CD4-positive, alpha-beta T cell treated with Interleukin-2 at 100 ng/mL for 4 hours (primary cell): Measurements from ENCODE around the gene CAPN8.
"Not testable (repeated sequence)": the region's sequence is repeated elsewhere in the genome, so short reads cannot be mapped to it uniquely, and the experiment has no call there.

Experiments used
- DNase-seq: peaks from one replicate; pipeline ENCODE4 v3.0.0-alpha.2; 2020; ENCODE audit warnings: low spot score

The CAPN8 gene

DNA sequence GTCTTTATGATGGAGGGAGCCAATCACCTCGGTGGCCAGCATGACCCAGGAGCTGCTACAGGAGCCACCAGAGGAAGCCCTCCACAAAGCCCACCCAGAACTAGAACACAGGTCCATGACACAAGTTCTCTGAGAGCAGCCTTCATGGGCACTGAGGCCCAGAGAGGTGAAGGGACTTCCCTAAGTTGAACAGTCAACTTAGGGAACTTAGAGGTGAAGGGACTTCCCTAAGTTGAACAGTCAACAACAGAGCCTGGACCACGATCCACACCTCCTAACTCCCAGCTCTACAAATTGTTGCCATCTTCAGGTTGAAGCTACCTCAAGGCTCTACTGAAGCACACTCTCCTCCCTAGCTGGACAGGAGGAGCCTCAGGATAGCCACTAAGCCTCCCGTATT is 139.5 kb downstream of the CAPN8 start:
- no peak for DNase-seq

DNA sequence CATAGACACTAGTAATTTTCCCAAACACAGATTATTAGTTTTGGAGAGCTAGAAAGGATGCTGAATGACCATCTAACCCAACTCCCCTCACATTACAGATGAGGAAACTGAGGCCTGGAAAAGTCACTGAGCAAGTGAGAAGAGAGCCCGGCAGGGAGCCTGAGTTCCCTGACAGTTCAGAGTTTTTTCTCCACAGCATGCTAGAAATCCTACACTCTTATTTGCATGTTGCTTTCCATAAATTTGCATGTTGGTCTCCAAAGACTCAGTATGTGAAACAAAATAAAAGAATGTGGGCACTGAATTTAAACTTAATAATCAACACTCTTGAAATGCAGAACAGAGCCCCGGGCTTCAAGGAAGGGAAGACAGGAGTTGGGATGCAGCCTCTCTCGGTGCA is 140.0 kb downstream of the CAPN8 start:
- no peak for DNase-seq

- DNase-seq, result no peak
Observed at GRCh38 chr1:223524930-223525451, 140.5 kb downstream of the CAPN8 start.

- DNase-seq, result no peak
Observed at GRCh38 chr1:223521150-223521549, 144.4 kb downstream of the CAPN8 start.

DNA sequence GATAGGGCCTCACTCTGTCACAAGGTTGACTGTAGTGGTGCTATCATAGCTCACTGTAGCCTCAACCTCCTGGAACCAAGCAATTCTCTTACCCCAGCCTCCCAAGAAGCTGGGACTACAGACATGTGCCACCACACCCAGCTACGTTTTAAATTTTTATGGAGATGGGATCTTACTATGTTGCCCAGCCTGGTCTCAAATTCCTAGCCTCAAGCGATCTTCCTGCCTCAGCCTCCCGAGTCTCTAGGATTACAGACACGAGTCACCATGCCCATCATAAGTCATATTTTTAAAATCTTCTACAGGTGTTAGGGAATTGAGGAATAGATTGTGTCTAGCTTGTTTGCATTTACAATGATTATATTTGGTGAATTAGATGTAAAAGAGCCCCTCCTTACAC is 145.3 kb downstream of the CAPN8 start:
- no peak for DNase-seq

- no peak for DNase-seq
Observed at GRCh38 chr1:223519116-223519515, 146.4 kb downstream of the CAPN8 start.

DNA sequence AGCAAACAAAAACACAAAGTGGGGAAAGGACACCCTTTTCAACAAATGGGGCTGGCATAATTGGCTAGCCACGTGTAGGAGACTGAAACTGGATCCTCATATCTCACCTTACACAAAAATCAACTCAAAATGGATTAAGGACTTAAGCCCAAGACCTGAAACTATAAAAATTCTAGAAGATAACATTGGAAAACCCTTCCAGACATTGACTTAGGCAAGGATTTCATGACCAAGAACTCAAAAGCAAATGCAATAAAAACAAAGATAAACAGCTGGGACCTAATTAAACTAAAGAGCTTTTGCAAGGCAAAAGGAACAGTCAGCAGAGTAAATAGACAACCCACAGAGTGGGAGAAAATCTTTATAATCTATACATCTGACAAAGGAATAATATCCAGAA is 146.9 kb downstream of the CAPN8 start:
- not testable (repeated sequence) for DNase-seq

DNA sequence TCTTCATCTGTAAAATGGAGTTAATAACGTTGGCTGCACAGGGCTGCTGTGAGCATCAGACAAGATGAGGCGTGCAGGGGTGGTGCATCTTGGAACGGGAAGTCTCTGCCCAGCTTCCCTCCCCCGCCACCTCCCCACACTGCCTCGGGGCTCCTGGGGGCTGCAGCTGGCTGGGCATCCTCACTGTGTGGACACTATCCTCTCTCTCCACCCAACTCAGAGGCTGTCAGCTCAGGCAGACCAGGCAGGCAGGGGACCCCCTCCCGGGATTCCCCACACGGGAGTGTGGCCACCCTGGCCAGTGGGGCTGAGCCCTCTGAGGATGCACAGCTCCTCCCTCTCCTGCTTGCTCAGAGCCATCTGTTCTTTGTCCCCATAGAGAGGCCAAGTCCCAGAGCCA is 149.6 kb downstream of the CAPN8 start:
- DNase-seq, result no peak

GRCh38 chr1:223515421-223515820 is 150.1 kb downstream of the CAPN8 start:
- peak; percentile 70 for DNase-seq

- no peak for DNase-seq
Observed at GRCh38 chr1:223514644-223515043, 150.9 kb downstream of the CAPN8 start.

DNA sequence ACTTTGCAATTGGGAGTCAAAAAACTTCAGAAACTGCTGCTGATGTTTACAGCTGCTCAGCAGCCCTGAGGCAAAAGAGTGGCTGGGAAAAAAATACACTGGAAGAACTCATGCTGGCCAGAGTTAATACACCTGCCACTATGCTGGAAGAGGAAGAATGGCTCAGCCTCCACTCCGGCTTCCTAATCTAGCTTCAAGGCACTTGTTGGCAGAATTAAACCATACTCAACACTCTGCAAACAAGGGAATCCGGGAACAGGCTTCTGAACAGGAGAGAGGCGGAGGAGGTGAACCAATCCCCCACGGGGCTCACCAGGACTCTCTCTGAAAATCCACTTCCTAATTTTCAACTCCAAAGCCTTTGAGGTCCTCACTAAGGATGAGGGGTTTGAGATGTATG is 152.2 kb downstream of the CAPN8 start:
- DNase-seq, result no peak

DNA sequence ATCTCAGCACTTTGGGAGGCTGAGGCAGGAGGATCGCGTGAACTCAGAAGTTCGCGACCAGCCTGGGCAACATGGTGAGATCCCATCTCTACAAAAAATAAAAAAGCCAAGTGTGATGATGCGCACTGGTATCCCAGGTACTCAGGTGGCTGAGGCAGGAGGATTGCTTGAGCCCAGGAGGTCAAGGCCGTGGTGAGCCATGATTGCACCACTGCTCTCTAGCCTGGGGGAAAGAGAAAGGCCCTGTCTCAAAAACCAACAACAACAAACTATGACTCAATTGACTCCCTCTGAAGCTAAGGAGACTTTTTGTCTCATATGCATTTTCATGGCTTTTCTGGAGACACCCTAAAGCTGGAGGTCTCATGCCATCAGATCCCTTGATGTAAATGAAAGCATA is 153.4 kb downstream of the CAPN8 start:
- no peak for DNase-seq

- DNase-seq, result no peak
Observed at GRCh38 chr1:223508796-223509195, 156.7 kb downstream of the CAPN8 start.

DNA sequence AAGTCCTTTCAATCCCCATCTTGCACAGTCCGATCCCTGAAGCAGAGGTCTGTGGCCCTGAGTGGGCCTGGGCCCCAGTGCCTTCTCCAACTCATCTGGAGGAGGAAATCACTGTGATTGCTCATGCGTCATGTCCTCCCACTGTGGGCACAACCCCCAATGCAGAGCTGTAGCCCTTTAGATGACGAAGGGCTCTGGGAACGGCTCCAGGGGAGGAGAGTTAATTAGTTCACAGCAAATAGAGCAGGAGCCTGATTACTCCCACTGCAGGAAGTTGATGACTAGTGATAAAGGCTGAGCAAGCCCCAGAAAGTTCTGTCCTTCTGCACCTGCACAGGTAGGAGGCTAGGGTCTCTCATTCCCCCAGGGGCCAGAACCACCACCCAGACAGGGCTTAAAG is 160.8 kb downstream of the CAPN8 start:
- DNase-seq, result no peak

DNA sequence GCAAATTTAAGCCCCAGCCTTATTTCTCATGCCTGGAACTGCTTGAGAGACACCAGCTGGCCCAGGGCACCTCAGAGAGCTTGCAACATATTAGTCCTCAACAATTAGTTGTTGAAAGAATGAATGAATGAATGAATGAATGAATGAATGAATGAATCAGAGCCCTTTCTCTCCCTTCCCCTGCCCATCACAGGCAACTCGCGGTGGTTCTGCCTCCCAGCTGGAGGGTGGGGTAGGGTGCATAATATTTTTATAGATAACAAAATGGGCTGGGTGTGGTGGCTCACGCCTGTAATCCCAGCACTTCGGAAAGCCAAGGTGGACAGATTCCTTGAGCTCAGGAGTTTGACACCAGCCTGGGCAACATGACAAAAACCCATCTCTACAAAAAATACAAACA is 162.2 kb downstream of the CAPN8 start:
- DNase-seq, result no peak

GRCh38 chr1:223500560-223501425 is 164.7 kb downstream of the CAPN8 start:
- no peak for DNase-seq

GRCh38 chr1:223496883-223497282 is 168.6 kb downstream of the CAPN8 start:
- no peak for DNase-seq

DNA sequence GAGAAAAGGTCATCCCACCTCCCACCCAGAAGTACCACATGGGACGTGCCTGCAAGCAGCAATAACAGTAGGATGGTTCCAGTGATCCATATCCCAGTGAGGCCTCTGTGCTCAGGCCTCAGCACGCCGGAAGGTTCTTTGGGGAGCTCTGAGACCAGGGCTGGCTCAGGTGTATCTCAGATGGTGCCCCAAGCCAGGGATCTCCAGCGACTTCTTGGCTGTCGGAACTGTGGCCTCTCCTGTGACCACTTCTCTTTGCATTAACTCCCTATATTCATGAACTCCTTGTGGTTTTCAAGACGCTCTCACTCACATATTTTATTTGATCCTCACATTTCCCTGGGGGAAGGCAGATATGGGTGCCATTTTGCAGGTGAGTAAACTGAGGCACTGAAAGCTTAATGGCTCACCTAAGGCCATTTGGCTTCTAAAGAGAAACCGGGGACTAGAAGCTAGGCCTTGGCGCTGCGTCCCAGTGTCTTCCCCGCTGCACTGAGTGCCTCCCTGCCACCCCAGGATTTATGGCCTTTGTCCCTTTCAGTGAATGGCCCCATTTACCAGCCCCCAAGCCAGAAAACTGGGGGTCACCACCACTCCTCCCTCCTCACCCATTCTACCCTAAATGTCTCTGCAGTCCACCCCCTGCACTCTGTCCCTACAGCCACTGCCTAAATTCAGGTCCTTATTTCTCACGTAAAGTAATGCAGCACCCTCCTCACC is 170.4 kb downstream of the CAPN8 start:
- DNase-seq, result no peak

GRCh38 chr1:223492044-223492443 is 173.5 kb downstream of the CAPN8 start:
- DNase-seq, result no peak
